ENCODE results near the gene SSB.
"Not testable (repeated sequence)": the region's sequence is repeated elsewhere in the genome, so short reads cannot be mapped to it uniquely, and the experiment has no call there.

The SSB gene

GRCh38 chr2:169776252-169776761 is 22.4 kb upstream of the SSB start:
- peak; percentile 15 for DNase-seq

GRCh38 chr2:169778446-169778845 is 20.2 kb upstream of the SSB start:
- DNase-seq = no peak

GRCh38 chr2:169781249-169782013 is 17.2 kb upstream of the SSB start:
- no peak for DNase-seq

GRCh38 chr2:169782513-169782912 is 16.2 kb upstream of the SSB start:
- DNase-seq = no peak

GRCh38 chr2:169790581-169790980 is 8.1 kb upstream of the SSB start:
- no peak for DNase-seq

- no peak for DNase-seq
These were observed 3.5 kb upstream of the SSB start for GRCh38 chr2:169795181-169795580.

GRCh38 chr2:169796441-169796840 is 2.2 kb upstream of the SSB start:
- no peak for DNase-seq

GRCh38 chr2:169797601-169798000 is 1.1 kb upstream of the SSB start:
- DNase-seq = no peak

GRCh38 chr2:169798397-169798717 is 314 bp upstream of the SSB start:
- DNase-seq = no peak

GRCh38 chr2:169803480-169803879 is 4.8 kb downstream of the SSB start:
- DNase-seq = no peak

GRCh38 chr2:169806586-169806985 is 7.9 kb downstream of the SSB start:
- DNase-seq = no peak

- no peak for DNase-seq
These were observed 9.6 kb downstream of the SSB start for GRCh38 chr2:169808221-169808620.

GRCh38 chr2:169815849-169816248 is 17.2 kb downstream of the SSB start:
- no peak for DNase-seq

- DNase-seq = not testable (repeated sequence)
These were observed 18.3 kb downstream of the SSB start for GRCh38 chr2:169816961-169817360.

- DNase-seq = not testable (repeated sequence)
These were observed 18.7 kb downstream of the SSB start for GRCh38 chr2:169817369-169817768.

GRCh38 chr2:169818241-169818640 is 19.6 kb downstream of the SSB start:
- no peak for DNase-seq

- DNase-seq = no peak
These were observed 20.4 kb downstream of the SSB start for GRCh38 chr2:169819106-169819505.

GRCh38 chr2:169820101-169820500 is 21.4 kb downstream of the SSB start:
- not testable (repeated sequence) for DNase-seq

GRCh38 chr2:169822036-169822435 is 23.4 kb downstream of the SSB start:
- no peak for DNase-seq

- DNase-seq = no peak
These were observed 24.2 kb downstream of the SSB start for GRCh38 chr2:169822785-169823392.

GRCh38 chr2:169823996-169824372 is 25.3 kb downstream of the SSB start:
- DNase-seq = no peak

- peak; percentile 93 for DNase-seq
These were observed 26.0 kb downstream of the SSB start, which contains the start of gene METTL5 for GRCh38 chr2:169824373-169825333. METTL5 (minus strand) TSS chr2:169824905; CDS start chr2:169824597, 308 bp downstream.
